Lower leg skin (tissue), 3 donors: ENCODE data around the gene SSTR3.

Experiments
- CTCF ChIP-seq, 3 donors: fragments of 450-650 bp; IDR thresholded peaks; one replicate each; pipeline ENCODE4 v1.5.1; 2016; ENCODE audit warnings: antibody characterized with exemption in 3 of 3, mild to moderate bottlenecking in 3 of 3, moderate library complexity in 2 of 3
- POLR2A ChIP-seq, 2 donors: fragments of 450-650 bp; IDR thresholded peaks; one replicate each; pipeline ENCODE4 v1.6.1; 2016 to 2017; ENCODE audit warnings: antibody characterized with exemption in 2 of 2, mild to moderate bottlenecking in 1 of 2, moderate library complexity in 1 of 2

DNA sequence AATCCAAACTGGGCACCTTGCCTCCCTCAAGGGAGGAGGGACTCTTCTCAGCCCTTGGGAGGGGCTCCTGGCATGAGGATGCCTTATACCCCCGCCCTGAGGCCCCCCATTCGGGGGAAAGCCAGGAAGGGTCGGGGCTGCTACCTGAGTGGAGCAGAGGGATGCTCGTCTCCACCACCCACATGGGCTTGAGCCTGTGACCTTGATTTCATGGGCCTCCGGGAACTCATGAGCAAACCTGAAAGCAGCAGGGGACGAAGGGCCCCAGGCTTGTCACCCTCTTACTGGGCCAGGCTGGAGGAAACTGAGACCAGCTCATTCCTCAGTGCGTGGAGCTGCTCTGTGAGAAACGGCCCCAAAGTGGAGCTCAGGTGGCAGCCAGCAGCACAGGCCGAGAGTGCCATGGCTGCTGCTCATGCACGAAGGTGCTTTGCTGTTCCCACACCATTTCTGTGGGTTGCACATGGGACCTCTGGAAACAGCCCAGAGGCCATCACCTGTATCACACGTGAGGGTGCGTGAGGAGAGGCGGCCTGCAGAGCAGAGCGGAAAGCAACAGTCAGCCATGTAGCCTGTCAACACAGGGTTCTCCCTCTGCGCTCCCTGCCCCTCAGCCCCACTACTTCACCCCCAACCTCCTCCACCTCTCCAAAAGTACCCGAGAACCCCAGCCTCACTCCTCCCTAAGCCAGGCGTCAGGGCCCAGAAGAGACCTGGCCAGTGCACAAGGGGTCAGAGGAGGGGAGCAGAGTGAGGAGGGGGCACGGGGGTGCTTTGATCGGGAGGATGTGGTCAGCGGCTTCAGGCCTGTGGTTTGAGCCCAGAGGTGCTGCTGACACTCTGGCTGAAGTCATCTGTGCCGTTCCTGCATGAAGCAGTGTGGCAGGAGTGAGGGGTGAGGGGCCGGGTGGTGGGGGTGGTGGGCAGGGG, 48.4 kb downstream of the SSTR3 start:
- TF ChIP-seq CTCF (IDR thresholded peaks at IDR 0.05) (no peak), POLR2A (IDR thresholded peaks at IDR 0.05) (no peak)
